B cell (primary cell): Measurements from ENCODE around the gene PSG2.
"Not testable (repeated sequence)": the region's sequence is repeated elsewhere in the genome, so short reads cannot be mapped to it uniquely, and the experiment has no call there.

Experiments used
- EZH2 ChIP-seq: IDR thresholded peaks from 2 replicates; pipeline ENCODE4 v1.6.1; 2012; ENCODE audit warnings: borderline replicate concordance, low read depth, mild to moderate bottlenecking, moderate library complexity, low read length; ENCODE audit not compliant: insufficient read depth, poor library complexity, severe bottlenecking
- TF ChIP-seq, protein P1 (sequence below): fragments of 200-600 bp; IDR thresholded peaks from one replicate; pipeline ENCODE4 v1.8.0; 2022; ENCODE audit warnings: antibody characterized with exemption, mild to moderate bottlenecking

DNA sequence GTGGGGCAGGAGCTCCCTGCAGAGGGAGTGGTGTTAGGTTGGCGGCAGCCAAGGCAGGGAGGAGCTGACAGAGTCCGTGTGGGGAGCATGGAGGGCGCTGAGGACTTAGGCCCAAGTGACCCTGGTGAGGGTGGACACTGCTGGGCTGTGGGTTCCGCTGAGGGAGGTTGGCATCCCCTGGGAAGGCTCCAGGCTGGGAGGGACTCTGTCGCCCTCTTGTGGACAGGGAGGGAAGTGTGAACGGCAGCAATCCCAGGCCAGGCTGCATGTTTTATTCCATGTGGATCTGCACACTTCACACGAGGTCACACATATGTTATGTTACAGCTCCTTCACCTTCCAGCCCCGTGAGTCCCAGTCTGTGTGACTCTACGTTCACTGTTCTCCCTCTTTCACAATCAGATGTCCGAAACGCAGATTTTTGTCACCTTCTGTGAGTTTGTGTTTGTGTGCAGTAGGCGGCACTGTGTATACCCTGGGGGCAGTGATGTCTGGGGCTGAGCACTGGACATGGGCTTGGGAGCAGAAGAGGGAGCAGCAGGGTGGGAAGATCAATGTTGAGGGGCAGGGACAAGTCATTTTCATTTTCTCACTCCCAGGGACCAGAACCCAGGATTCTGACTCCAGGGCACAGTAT, 1.8 kb upstream of the PSG2 start:
- TF ChIP-seq, protein P1, sequence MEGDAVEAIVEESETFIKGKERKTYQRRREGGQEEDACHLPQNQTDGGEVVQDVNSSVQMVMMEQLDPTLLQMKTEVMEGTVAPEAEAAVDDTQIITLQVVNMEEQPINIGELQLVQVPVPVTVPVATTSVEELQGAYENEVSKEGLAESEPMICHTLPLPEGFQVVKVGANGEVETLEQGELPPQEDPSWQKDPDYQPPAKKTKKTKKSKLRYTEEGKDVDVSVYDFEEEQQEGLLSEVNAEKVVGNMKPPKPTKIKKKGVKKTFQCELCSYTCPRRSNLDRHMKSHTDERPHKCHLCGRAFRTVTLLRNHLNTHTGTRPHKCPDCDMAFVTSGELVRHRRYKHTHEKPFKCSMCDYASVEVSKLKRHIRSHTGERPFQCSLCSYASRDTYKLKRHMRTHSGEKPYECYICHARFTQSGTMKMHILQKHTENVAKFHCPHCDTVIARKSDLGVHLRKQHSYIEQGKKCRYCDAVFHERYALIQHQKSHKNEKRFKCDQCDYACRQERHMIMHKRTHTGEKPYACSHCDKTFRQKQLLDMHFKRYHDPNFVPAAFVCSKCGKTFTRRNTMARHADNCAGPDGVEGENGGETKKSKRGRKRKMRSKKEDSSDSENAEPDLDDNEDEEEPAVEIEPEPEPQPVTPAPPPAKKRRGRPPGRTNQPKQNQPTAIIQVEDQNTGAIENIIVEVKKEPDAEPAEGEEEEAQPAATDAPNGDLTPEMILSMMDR = peak; percentile 28
- TF ChIP-seq EZH2 = not testable (repeated sequence)
